ENCODE data around the gene MAP10.

DNA sequence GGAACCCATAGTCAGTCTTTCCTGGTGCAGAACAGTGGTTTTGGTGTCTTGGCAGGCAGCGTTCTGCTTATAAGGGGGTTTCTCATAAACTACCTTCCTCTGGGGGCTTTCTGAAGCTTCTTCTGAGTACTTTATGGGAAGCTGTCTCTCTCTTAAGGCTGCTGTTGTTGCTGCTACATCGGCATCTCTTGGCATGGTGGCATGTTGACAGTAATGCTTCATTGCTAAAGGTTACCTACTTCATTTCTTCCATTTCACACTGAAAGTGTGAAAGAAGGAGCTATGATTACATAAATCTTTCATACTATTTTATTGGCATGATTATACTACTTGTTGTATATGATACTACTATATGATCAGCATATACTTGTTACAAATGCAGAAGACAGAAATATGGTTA, 6.3 kb upstream of the MAP10 start:
- TF ChIP-seq, protein P1, sequence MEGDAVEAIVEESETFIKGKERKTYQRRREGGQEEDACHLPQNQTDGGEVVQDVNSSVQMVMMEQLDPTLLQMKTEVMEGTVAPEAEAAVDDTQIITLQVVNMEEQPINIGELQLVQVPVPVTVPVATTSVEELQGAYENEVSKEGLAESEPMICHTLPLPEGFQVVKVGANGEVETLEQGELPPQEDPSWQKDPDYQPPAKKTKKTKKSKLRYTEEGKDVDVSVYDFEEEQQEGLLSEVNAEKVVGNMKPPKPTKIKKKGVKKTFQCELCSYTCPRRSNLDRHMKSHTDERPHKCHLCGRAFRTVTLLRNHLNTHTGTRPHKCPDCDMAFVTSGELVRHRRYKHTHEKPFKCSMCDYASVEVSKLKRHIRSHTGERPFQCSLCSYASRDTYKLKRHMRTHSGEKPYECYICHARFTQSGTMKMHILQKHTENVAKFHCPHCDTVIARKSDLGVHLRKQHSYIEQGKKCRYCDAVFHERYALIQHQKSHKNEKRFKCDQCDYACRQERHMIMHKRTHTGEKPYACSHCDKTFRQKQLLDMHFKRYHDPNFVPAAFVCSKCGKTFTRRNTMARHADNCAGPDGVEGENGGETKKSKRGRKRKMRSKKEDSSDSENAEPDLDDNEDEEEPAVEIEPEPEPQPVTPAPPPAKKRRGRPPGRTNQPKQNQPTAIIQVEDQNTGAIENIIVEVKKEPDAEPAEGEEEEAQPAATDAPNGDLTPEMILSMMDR (IDR thresholded peaks at IDR 0.05; ENCODE audit: borderline replicate concordance, extremely low read depth, low read length, poor library complexity, severe bottlenecking) = no peak
- no peak for TF ChIP-seq EZH2 (IDR thresholded peaks at IDR 0.05; ENCODE audit: borderline replicate concordance, low read depth, low read length, severe bottlenecking)

Data from DND-41 (cell line).